ENCODE results near the gene MARCHF3.

The MARCHF3 gene

GRCh38 chr5:126831156-126831555 is 199.2 kb downstream of the MARCHF3 start:
- no peaks in the 10 kb centered on the region for H3K4me1 ChIP-seq (ENCODE audit: control insufficient read depth, insufficient read depth, low read length, poor library complexity, severe bottlenecking)
- H3K4me3 ChIP-seq (ENCODE audit: insufficient read depth, low read depth, low read length, poor library complexity, severe bottlenecking), result no peak overlapping the region
- H3K27ac ChIP-seq (ENCODE audit: insufficient read depth, low read length, poor library complexity, severe bottlenecking), result no peak overlapping the region
- no peaks in the 10 kb centered on the region for H3K9me3 ChIP-seq (ENCODE audit: control insufficient read depth, low read length)
- no peak for DNase-seq
- peaks cover 34% of the 10 kb centered on the region for H3K36me3 ChIP-seq (ENCODE audit: control insufficient read depth, insufficient read depth, low read length)
- no peaks in the 10 kb centered on the region for H3K27me3 ChIP-seq (replicated peaks; ENCODE audit: control insufficient read depth, insufficient read depth, low read length, poor library complexity, severe bottlenecking)

GRCh38 chr5:126830061-126830460 is 200.3 kb downstream of the MARCHF3 start:
- no peak for DNase-seq
- peaks cover 37% of the 10 kb centered on the region for H3K36me3 ChIP-seq (ENCODE audit: control insufficient read depth, insufficient read depth, low read length)
- H3K9me3 ChIP-seq (ENCODE audit: control insufficient read depth, low read length), result no peaks in the 10 kb centered on the region
- no peaks in the 10 kb centered on the region for H3K27me3 ChIP-seq (replicated peaks; ENCODE audit: control insufficient read depth, insufficient read depth, low read length, poor library complexity, severe bottlenecking)
- no peak overlapping the region for H3K27ac ChIP-seq (ENCODE audit: insufficient read depth, low read length, poor library complexity, severe bottlenecking)
- no peaks in the 10 kb centered on the region for H3K4me1 ChIP-seq (ENCODE audit: control insufficient read depth, insufficient read depth, low read length, poor library complexity, severe bottlenecking)
- H3K4me3 ChIP-seq (ENCODE audit: insufficient read depth, low read depth, low read length, poor library complexity, severe bottlenecking), result no peak overlapping the region

- H3K36me3 ChIP-seq (ENCODE audit: control insufficient read depth, insufficient read depth, low read length), result peaks cover 36% of the 10 kb centered on the region
- no peaks in the 10 kb centered on the region for H3K27me3 ChIP-seq (replicated peaks; ENCODE audit: control insufficient read depth, insufficient read depth, low read length, poor library complexity, severe bottlenecking)
- no peak overlapping the region for H3K4me3 ChIP-seq (ENCODE audit: insufficient read depth, low read depth, low read length, poor library complexity, severe bottlenecking)
- no peak for DNase-seq
- H3K27ac ChIP-seq (ENCODE audit: insufficient read depth, low read length, poor library complexity, severe bottlenecking), result no peak overlapping the region
- no peaks in the 10 kb centered on the region for H3K9me3 ChIP-seq (ENCODE audit: control insufficient read depth, low read length)
- no peaks in the 10 kb centered on the region for H3K4me1 ChIP-seq (ENCODE audit: control insufficient read depth, insufficient read depth, low read length, poor library complexity, severe bottlenecking)
Measured at GRCh38 chr5:126829098-126829497, 201.3 kb downstream of the MARCHF3 start.

DNA sequence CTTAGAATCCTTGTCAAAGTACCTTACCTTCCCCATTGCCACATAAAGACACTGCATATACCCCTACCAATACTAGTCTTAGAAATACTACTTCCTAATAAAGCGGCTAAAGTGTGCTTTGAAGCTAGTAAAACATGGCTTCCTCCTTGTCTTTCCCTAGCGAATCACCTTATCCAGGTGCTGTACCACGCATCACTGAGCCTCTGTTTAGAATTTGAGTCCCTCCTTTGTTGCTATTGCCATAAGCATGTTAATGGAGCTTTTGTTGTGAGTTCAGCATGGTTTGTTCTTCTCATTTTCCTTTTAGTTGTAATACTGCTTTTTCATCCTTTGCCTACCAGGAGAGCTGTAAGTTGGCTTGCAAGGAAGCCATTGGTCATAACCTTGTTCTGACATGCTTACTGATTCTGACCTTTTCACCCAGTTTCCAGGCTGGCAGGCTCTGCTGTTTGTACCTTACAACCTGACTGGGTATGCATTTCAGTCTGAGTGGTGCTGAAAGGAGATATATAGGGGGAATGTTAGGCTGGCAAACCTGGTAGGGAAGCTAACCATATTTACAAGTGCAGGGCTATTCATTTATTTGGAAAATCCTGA is 203.6 kb downstream of the MARCHF3 start:
- no peaks in the 10 kb centered on the region for H3K9me3 ChIP-seq (ENCODE audit: control insufficient read depth, low read length)
- no peaks in the 10 kb centered on the region for H3K4me1 ChIP-seq (ENCODE audit: control insufficient read depth, insufficient read depth, low read length, poor library complexity, severe bottlenecking)
- H3K36me3 ChIP-seq (ENCODE audit: control insufficient read depth, insufficient read depth, low read length), result peaks cover 23% of the 10 kb centered on the region
- H3K27me3 ChIP-seq (replicated peaks; ENCODE audit: control insufficient read depth, insufficient read depth, low read length, poor library complexity, severe bottlenecking), result no peaks in the 10 kb centered on the region
- no peak overlapping the region for H3K4me3 ChIP-seq (ENCODE audit: insufficient read depth, low read depth, low read length, poor library complexity, severe bottlenecking)
- no peak overlapping the region for H3K27ac ChIP-seq (ENCODE audit: insufficient read depth, low read length, poor library complexity, severe bottlenecking)
- DNase-seq, result no peak

- DNase-seq, result no peak
- no peaks in the 10 kb centered on the region for H3K9me3 ChIP-seq (ENCODE audit: control insufficient read depth, low read length)
- no peaks in the 10 kb centered on the region for H3K36me3 ChIP-seq (ENCODE audit: control insufficient read depth, insufficient read depth, low read length)
- H3K4me1 ChIP-seq (ENCODE audit: control insufficient read depth, insufficient read depth, low read length, poor library complexity, severe bottlenecking), result no peaks in the 10 kb centered on the region
- H3K27me3 ChIP-seq (replicated peaks; ENCODE audit: control insufficient read depth, insufficient read depth, low read length, poor library complexity, severe bottlenecking), result no peaks in the 10 kb centered on the region
- H3K4me3 ChIP-seq (ENCODE audit: insufficient read depth, low read depth, low read length, poor library complexity, severe bottlenecking), result no peak overlapping the region
- no peak overlapping the region for H3K27ac ChIP-seq (ENCODE audit: insufficient read depth, low read length, poor library complexity, severe bottlenecking)
Measured at GRCh38 chr5:126819253-126819652, 211.1 kb downstream of the MARCHF3 start.

DNA sequence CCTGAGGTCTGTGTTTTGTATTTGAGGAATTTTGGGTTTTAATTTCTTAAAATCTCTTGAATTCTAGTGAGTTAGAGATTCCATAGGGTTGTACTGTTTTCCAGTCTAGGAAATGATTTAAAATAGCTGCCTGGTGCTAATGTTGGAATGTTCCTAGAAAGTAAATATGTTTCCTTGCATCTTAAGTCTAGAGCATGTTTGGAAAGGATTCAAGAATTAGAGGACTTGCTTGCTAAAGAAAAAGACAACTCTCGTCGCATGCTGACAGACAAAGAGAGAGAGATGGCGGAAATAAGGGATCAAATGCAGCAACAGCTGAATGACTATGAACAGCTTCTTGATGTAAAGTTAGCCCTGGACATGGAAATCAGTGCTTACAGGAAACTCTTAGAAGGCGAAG is 211.6 kb downstream of the MARCHF3 start:
- Histone ChIP-seq H3K4me3 (ENCODE audit: insufficient read depth, low read depth, low read length, poor library complexity, severe bottlenecking) (no peak overlapping the region), H3K27me3 (replicated peaks; ENCODE audit: control insufficient read depth, insufficient read depth, low read length, poor library complexity, severe bottlenecking) (no peaks in the 10 kb centered on the region), H3K4me1 (ENCODE audit: control insufficient read depth, insufficient read depth, low read length, poor library complexity, severe bottlenecking) (no peaks in the 10 kb centered on the region), H3K9me3 (ENCODE audit: control insufficient read depth, low read length) (no peaks in the 10 kb centered on the region), H3K36me3 (ENCODE audit: control insufficient read depth, insufficient read depth, low read length) (no peaks in the 10 kb centered on the region), H3K27ac (ENCODE audit: insufficient read depth, low read length, poor library complexity, severe bottlenecking) (no peak overlapping the region)
- no peak for DNase-seq

Data from effector memory CD4-positive, alpha-beta T cell (primary cell).